ENCODE data around the gene KCNQ4. TPM values are rescaled to one million over a fixed set of nuclear protein-coding genes. Genes with fewer than 3 reads are reported as not detected.

KCNQ4 gene
- total and polyA plus RNA-seq, 2 of the 4 experiments (the other 2 are of a cell fraction) = 0.07 TPM; not detected in 1

- dilution Hi-C loops (cut with HindIII; ENCODE audit: low sequenced_read_pairs, unreplicated experiment) (no loop called here), in situ Hi-C loops (cut with MboI; ENCODE audit: low sequenced_read_pairs) (no loop called here), intact Hi-C loops (cut with micrococcal nuclease) (no loop called here)
- no TSS peak for BruUV-seq (replicated peaks)
- no peak overlapping the region for H3K4me2 ChIP-seq (ENCODE audit: low read depth, low read length)
- no peak overlapping the region for H3K4me3 ChIP-seq (ENCODE audit: insufficient read depth, low read depth, low read length)
- H3K4ac ChIP-seq (ENCODE audit: low read depth, low read length) = peak overlapping the region; percentile 50; the same call in 1 of the 2 replicates
- POLR2A ChIA-PET (ENCODE audit: unreplicated experiment) = no interaction called here
- H3K56ac ChIP-seq (ENCODE audit: extremely low read depth, insufficient read depth, low read length) = no peak overlapping the region
- DNase-seq = peak; percentile 56
- H2AK9ac ChIP-seq (replicated peaks; ENCODE audit: low read depth, low read length, poor library complexity) = no peak overlapping the region
- H3K27me3 ChIP-seq (ENCODE audit: control insufficient read depth, insufficient read depth, low read length) = no peaks in the 10 kb centered on the region
- CTCF ChIA-PET = interaction anchor here (0.5 kb wide), 1 partner anchor 98 kb away, joined by 3 read pairs; no protein-coding TSS in a partner anchor
- H3K27ac ChIP-seq (ENCODE audit: insufficient read depth, low read length) = no peak overlapping the region
- H2BK15ac ChIP-seq (ENCODE audit: low read depth, low read length) = peak overlapping the region; percentile 54; the same call in 2 of the 3 replicates
- peak overlapping the region; percentile 20; the same call in 1 of the 2 replicates for H2AK5ac ChIP-seq (ENCODE audit: low read depth, low read length)
- peaks cover 3% of the 10 kb centered on the region for H3K9me3 ChIP-seq (ENCODE audit: control insufficient read depth, insufficient read depth, low read length)
- no peaks in the 10 kb centered on the region for H3K36me3 ChIP-seq (ENCODE audit: control insufficient read depth, insufficient read depth, low read length)
- no CpG with 5 or more reads among the region's 2 CpGs for WGBS, 2 experiments (ENCODE audit: extremely low coverage in 2 of 2, insufficient read length in 1 of 2)
- no peak overlapping the region for H4K91ac ChIP-seq (ENCODE audit: insufficient read depth, low read depth, low read length)
- peak overlapping the region; percentile 32; the same call in 1 of the 2 replicates for H2BK120ac ChIP-seq (ENCODE audit: low read depth, low read length)
- H3K9ac ChIP-seq (ENCODE audit: low read depth, low read length) = no peak overlapping the region
- H4K20me1 ChIP-seq (ENCODE audit: insufficient read depth, low read length) = no peaks in the 10 kb centered on the region
- no peak overlapping the region for H4K5ac ChIP-seq (ENCODE audit: low read depth, low read length)
- no peak overlapping the region for H2BK5ac ChIP-seq (ENCODE audit: low read depth, low read length, poor library complexity, severe bottlenecking)
- peaks cover 22% of the 10 kb centered on the region for H3K9me1 ChIP-seq (ENCODE audit: insufficient read depth, low read length)
- no peak for ATAC-seq (ENCODE audit: low read depth)
- no peak overlapping the region for H2BK20ac ChIP-seq (ENCODE audit: low read depth, low read length)
- no peak overlapping the region for H3K18ac ChIP-seq (ENCODE audit: low read depth, low read length)
- H3K79me1 ChIP-seq (ENCODE audit: low read depth in 1 of 2, low read length in 2 of 2) = no peaks in the 10 kb centered on the region; a peak in 1 of 4 replicates
- no peak overlapping the region for H2AFZ ChIP-seq (replicated peaks; ENCODE audit: low read length, poor library complexity)
- TF ChIP-seq POLR2A (IDR thresholded peaks at IDR 0.05; ENCODE audit: low read depth, low read length) (no peak), MAZ (IDR thresholded peaks at IDR 0.05; ENCODE audit: borderline replicate concordance, low read depth, low read length) (no peak), CTCF (conservative IDR thresholded peaks at IDR 0.05; ENCODE audit: low read depth, low read length) (no peak), USF2 (IDR thresholded peaks at IDR 0.05; ENCODE audit: low read depth, low read length) (no peak), RAD21 (IDR thresholded peaks at IDR 0.05; ENCODE audit: low read length) (no peak), FOS (IDR thresholded peaks at IDR 0.05; ENCODE audit: low read depth, low read length) (no peak), SMC3 (IDR thresholded peaks at IDR 0.05; ENCODE audit: low read depth, low read length) (no peak), RFX5 (IDR thresholded peaks at IDR 0.05; ENCODE audit: low read depth, low read length) (no peak), CEBPB (IDR thresholded peaks at IDR 0.05; ENCODE audit: low read depth, low read length) (no peak), BHLHE40 (IDR thresholded peaks at IDR 0.05; ENCODE audit: low read depth, low read length) (no peak), CHD1 (IDR thresholded peaks at IDR 0.05; ENCODE audit: low read depth, low read length) (no peak), MXI1 (IDR thresholded peaks at IDR 0.05; ENCODE audit: borderline replicate concordance, low read depth, low read length) (no peak), ELK1 (IDR thresholded peaks at IDR 0.05; ENCODE audit: borderline replicate concordance, low read depth, low read length) (no peak), NFE2L2 (IDR thresholded peaks at IDR 0.05; ENCODE audit: low read depth, low read length) (no peak), MAFK (IDR thresholded peaks at IDR 0.05; ENCODE audit: low read depth, low read length) (no peak)
- H4K8ac ChIP-seq (ENCODE audit: low read depth in 2 of 2, low read length in 2 of 2) = 0 out of 4 replicates have a peak overlapping the region, but pooled peaks of 1 of the 2 experiments have one; percentile 7
- peaks cover 10% of the 10 kb centered on the region for H3K4me1 ChIP-seq (ENCODE audit: control insufficient read depth, insufficient read depth, low read length)
- no peak overlapping the region for H3K14ac ChIP-seq (replicated peaks; ENCODE audit: low read depth, low read length)
- H3K23ac ChIP-seq (ENCODE audit: low read depth, low read length) = no peak overlapping the region
Observed at GRCh38 chr1:40870135-40870728, 86.6 kb downstream of the KCNQ4 start.

All from IMR-90 (cell line).